ENCODE data around the gene PLA2G2C. TPM values are rescaled to one million over a fixed set of nuclear protein-coding genes. Genes with fewer than 3 reads are reported as not detected.

The PLA2G2C gene
- total and polyA plus RNA-seq, 2 donors (not counting 1 experiment from before 2014, with no cell fraction given): 0.03 TPM; not detected in 1

- Histone ChIP-seq H4K20me1 (ENCODE audit: control insufficient read depth, insufficient read depth, low read length, poor library complexity, severe bottlenecking) (no peaks in the 10 kb centered on the region), H3K9ac (ENCODE audit: low read length) (no peak overlapping the region), H3K9me3 (ENCODE audit: control extremely low read depth in 1 of 3, control insufficient read depth in 2 of 3, insufficient read depth in 1 of 3, low read length in 2 of 3) (no peaks in the 10 kb centered on the region), H3K27me3 (replicated peaks in 1 of 4; ENCODE audit: control extremely low read depth in 1 of 4, control insufficient read depth in 3 of 4, insufficient read depth in 4 of 4, low read length in 3 of 4) (no peaks in the 10 kb centered on the region), H3K36me3 (replicated peaks in 1 of 2; ENCODE audit: control extremely low read depth in 1 of 2, control insufficient read depth in 1 of 2, extremely low read depth in 1 of 2, insufficient read depth in 2 of 2, low read length in 1 of 2) (no peaks in the 10 kb centered on the region), H3K27ac (ENCODE audit: low read length in 2 of 2) (no peak overlapping the region), H3K79me2 (ENCODE audit: control insufficient read depth, insufficient read depth, low read length) (no peaks in the 10 kb centered on the region), H2AFZ (ENCODE audit: insufficient read depth, low read depth, low read length, poor library complexity, severe bottlenecking) (no peak overlapping the region), H3K4me2 (replicated peaks; ENCODE audit: low read depth, low read length, poor library complexity, severe bottlenecking) (no peak overlapping the region), H3K4me3 (ENCODE audit: control extremely low read depth in 1 of 5, extremely low read depth in 1 of 5, insufficient read depth in 1 of 5, low read depth in 2 of 5, low read length in 4 of 5) (no peak overlapping the region), H3K4me1 (ENCODE audit: control insufficient read depth in 2 of 2, insufficient read depth in 2 of 2, low read length in 2 of 2) (peaks cover 5 to 10% of the 10 kb centered on the region in 2 donors)
- ATAC-seq (ENCODE audit: low read depth) (no peak), DNase-seq (no peak)
- CTCF ChIA-PET: interaction anchor here (1.3 to 2.4 kb wide), 3 partner anchors 24 to 173 kb away, joined by 3 to 10 read pairs (median 5); no protein-coding TSS in a partner anchor
- Mint-ChIP-seq H3K4me1 (peaks cover 9% of the 10 kb centered on the region), H3K9me3 (ENCODE audit: insufficient read depth) (no peaks in the 10 kb centered on the region), H3K4me3 (no peak overlapping the region), H3K27me3 (no peaks in the 10 kb centered on the region), H3K27ac (no peak overlapping the region)
- 90% methylated on average over 13 of the region's 13 CpGs for WGBS (ENCODE audit: insufficient coverage)
- TF ChIP-seq EZH2 (IDR thresholded peaks at IDR 0.05; ENCODE audit: borderline replicate concordance, insufficient read depth, low read depth, low read length, poor library complexity, severe bottlenecking): no peak
- TF ChIP-seq, protein P1, sequence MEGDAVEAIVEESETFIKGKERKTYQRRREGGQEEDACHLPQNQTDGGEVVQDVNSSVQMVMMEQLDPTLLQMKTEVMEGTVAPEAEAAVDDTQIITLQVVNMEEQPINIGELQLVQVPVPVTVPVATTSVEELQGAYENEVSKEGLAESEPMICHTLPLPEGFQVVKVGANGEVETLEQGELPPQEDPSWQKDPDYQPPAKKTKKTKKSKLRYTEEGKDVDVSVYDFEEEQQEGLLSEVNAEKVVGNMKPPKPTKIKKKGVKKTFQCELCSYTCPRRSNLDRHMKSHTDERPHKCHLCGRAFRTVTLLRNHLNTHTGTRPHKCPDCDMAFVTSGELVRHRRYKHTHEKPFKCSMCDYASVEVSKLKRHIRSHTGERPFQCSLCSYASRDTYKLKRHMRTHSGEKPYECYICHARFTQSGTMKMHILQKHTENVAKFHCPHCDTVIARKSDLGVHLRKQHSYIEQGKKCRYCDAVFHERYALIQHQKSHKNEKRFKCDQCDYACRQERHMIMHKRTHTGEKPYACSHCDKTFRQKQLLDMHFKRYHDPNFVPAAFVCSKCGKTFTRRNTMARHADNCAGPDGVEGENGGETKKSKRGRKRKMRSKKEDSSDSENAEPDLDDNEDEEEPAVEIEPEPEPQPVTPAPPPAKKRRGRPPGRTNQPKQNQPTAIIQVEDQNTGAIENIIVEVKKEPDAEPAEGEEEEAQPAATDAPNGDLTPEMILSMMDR (IDR thresholded peaks at IDR 0.05): no peak
- POLR2A ChIA-PET: no interaction called here
- intact Hi-C loops (cut with micrococcal nuclease): no loop called here
Measured at GRCh38 chr1:20147846-20148570, 38.3 kb downstream of the PLA2G2C start.

Measured in B cell (primary cell).